HG02973 (cell line): Measurements from ENCODE around the gene CLOCK.
"Not testable (repeated sequence)": the region's sequence is repeated elsewhere in the genome, so short reads cannot be mapped to it uniquely, and the experiment has no call there.

ENCODE experiments used
- ATAC-seq: cut with Tn5 transposase; IDR thresholded peaks from one replicate; pipeline ENCODE4 v1.9.1; 2021; ENCODE audit warnings: moderate library complexity; ENCODE audit not compliant: unreplicated experiment

Gene CLOCK

GRCh38 chr4:55546756-55547465 is at the start of gene CLOCK:
Gene CLOCK (minus strand): TSS chr4:55546909. CDS start chr4:55482785, 64,124 bp downstream.
- ATAC-seq, result peak; percentile 74

- no peak for ATAC-seq
Observed at GRCh38 chr4:55592014-55592413, 45.3 kb upstream of the CLOCK start, which contains the start of gene PDCL2. Gene PDCL2 (minus strand): TSS chr4:55592245. CDS start chr4:55592109, 136 bp downstream.

- no peak for ATAC-seq
Observed at GRCh38 chr4:55588160-55588559, 41.5 kb upstream of the CLOCK start.

- ATAC-seq, result not testable (repeated sequence)
Observed at GRCh38 chr4:55582773-55583172, 36.1 kb upstream of the CLOCK start.

GRCh38 chr4:55578341-55579010 is 31.8 kb upstream of the CLOCK start:
- no peak for ATAC-seq

- ATAC-seq, result no peak
Observed at GRCh38 chr4:55575513-55575912, 28.8 kb upstream of the CLOCK start.

- ATAC-seq, result no peak
Observed at GRCh38 chr4:55574252-55574651, 27.5 kb upstream of the CLOCK start.

GRCh38 chr4:55571806-55572205 is 25.1 kb upstream of the CLOCK start:
- no peak for ATAC-seq

GRCh38 chr4:55568905-55569504 is 22.3 kb upstream of the CLOCK start:
- peak; percentile 59 for ATAC-seq

- ATAC-seq, result peak; percentile 99
Observed at GRCh38 chr4:55561889-55562288, 15.2 kb upstream of the CLOCK start.

GRCh38 chr4:55560096-55560495 is 13.4 kb upstream of the CLOCK start:
- no peak for ATAC-seq

- ATAC-seq, result no peak
Observed at GRCh38 chr4:55554453-55555030, 7.8 kb upstream of the CLOCK start.

GRCh38 chr4:55553441-55554201 is 6.9 kb upstream of the CLOCK start:
- no peak for ATAC-seq

GRCh38 chr4:55551964-55552363 is 5.3 kb upstream of the CLOCK start:
- not testable (repeated sequence) for ATAC-seq

GRCh38 chr4:55549888-55550287 is 3.2 kb upstream of the CLOCK start:
- ATAC-seq, result no peak

- no peak for ATAC-seq
Observed at GRCh38 chr4:55547918-55548317, 1.2 kb upstream of the CLOCK start.

GRCh38 chr4:55547466-55547770 is 709 bp upstream of the CLOCK start:
- no peak for ATAC-seq

- peak; percentile 39 for ATAC-seq
Observed at GRCh38 chr4:55546506-55546755, 278 bp downstream of the CLOCK start.

- peak; percentile 35 for ATAC-seq
Observed at GRCh38 chr4:55545641-55546505, 836 bp downstream of the CLOCK start.

GRCh38 chr4:55545151-55545550 is 1.6 kb downstream of the CLOCK start:
- no peak for ATAC-seq
